Stimulated activated CD8-positive, alpha-beta memory T cell treated with anti-CD3 and anti-CD28 coated beads, Interleukin-2, amount 100 ng/mL, for 48 hours (primary cell): ENCODE data around the gene ANKRD2.
A peak's percentile ranks its signal among the peaks of the same experiment; 100 is the strongest.
"Not testable (repeated sequence)": the region's sequence is repeated elsewhere in the genome, so short reads cannot be mapped to it uniquely, and the experiment has no call there.

Experiments used
- DNase-seq, 2 donors: peaks; one replicate each; pipeline ENCODE4 v3.0.0-alpha.2; 2020; ENCODE audit warnings: low read depth in 2 of 2

Gene ANKRD2

DNA sequence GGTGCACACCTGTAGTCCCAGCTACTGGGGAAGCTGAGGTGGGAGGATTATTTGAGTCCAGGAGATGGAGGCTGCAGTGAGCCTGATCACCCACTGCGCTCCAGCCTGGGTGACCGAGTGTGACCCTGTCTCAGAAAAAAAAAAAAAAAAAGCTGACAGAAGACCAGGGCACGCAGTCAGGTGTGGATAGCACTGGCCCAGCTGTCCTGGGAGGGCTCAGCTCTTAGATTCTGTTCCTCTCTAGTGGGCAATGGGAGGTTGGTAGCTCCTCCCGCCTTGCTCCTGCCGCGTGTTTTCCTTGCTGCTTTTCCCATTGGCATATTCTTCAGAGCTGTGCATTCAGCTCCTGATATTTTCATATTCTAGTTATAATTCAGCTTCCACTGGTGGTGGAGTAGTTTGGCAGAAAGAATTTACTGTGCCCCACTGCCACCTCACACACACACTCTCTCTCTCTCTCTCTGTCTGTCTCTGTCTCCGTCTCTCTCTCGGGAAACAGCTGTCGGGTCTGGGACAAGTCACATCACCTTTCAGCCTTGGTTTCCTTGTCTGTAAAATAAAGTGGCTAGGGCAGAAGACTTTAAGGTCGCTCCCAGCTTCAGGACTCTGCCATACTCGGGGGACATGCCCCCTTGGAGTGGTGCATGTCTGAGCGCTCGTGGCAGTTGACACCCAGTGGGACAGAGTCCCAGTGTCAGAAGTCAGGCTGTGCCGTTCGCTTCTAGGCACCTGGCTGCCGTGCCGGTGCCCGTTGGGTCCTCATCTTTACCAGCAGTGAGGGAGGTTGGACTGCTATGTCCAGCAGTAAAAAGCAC, 25.9 kb upstream of the ANKRD2 start:
- no peak for DNase-seq

DNA sequence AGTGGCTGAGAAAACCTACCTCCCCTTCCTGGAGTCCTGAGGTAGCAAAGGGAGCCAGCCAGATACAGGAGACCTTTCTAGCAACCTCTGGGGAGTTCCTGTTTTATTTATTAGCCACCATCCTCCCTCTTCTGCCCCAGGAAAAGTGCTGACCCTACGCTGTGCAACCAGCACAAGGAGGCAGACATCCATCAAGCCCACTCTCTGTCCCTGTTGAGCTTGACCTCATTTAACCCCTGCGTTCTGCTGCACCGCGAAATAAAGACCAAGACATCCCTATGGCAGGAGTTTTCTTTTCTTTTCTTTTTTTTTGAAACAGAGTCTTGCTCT, 25.3 kb upstream of the ANKRD2 start:
- DNase-seq: no peak

DNA sequence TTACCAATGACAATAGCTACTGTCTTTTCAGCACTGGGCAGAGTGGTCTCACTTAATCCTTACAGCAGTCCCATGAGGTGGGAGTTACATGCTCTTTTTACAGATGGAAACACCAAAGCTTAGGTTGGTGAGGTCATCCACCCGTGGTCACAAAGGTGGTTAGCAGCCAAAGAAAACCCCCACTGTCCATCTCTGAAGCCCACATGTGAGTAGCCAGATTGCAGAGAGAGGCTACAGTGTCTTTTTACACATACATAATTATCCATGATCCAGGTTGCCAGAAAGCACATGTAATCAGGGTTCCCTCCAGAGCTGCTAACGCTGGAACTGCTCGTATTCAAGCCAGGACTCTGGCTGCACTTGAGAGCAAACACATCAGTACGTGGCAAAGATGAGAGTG, 24.6 kb upstream of the ANKRD2 start:
- no peak for DNase-seq

GRCh38 chr10:97548828-97549455, 23.6 kb upstream of the ANKRD2 start:
- DNase-seq: no peak

DNA sequence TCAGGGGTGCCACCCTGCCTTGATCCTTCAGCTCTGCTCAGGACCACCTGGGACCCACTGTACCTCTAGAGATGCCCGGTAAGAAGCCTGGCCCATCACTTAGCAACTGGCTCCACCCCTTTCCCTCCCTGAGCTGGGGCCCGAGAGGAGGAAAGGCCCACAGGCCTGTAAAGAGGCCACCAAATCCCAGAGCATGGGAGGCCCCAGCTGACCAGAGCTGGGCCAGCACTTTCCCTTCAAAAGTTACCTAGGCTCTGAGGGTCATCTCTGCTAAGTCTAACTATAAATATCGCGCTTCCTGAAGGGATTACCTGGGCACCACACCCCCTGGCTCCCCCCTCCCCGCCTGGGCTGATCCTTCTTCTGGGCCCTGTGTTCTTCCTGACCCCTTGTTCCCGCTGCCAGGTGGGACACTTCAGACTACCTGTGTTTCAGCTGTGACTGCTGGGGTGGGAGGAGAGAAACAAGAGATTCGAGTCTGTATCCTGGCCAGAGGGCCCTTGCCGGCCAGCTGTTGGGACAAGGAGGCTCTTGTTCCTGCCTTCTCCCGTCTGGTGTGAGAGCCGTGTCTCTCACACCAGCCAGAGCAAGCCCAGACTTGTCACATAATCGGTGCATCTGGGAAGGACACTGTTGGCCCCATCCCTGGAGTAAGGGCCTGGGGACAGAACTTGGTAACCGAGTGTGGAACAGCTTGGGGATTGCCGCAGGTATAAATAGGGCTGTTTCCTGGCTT, 22.8 kb upstream of the ANKRD2 start:
- no peak for DNase-seq

GRCh38 chr10:97550336-97551149, 22.0 kb upstream of the ANKRD2 start:
- DNase-seq: no peak

- no peak for DNase-seq
Measured at GRCh38 chr10:97551271-97551670, 21.3 kb upstream of the ANKRD2 start.

DNA sequence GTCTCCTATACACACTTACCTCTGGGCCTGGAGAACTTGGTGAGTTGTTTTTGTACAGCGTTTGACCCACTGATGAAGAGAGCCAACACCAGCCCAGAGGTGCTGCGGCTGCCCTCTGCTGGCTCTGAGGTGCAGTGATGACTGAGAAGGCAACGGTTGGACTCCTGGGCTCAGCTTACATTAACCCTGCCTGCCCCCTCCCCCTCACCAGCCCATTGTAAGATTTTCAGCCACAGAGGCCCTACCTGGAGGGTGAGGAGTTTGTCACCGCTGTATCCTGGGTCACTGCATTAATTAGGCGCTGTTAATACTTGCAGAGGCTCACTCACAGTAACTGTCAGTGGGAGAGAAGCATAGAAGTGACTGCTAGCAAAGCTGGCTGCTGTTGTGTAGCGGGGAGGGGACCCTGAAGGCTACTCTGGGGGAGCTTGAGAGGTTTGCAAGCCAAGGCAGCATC, 19.0 kb upstream of the ANKRD2 start:
- DNase-seq: peak; percentile 45 to 52

DNA sequence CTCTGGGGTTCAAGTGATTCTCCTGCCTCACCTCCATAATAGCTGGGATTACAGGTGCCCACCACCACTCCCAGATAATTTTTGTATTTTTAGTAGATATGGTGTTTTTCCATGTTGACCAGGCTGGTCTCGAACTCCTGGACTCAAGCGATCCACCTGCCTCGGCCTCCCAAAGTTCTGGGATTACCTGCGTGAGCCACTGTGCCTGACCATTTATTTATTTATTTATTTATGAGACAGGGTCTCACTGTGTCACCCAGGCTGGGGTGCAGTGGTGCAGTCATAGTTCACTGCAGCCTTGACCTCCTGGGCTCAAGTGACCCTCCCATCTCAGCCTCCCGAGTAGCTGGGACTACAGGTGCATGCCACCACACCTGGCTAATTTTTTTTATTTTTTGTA, 18.2 kb upstream of the ANKRD2 start:
- not testable (repeated sequence) for DNase-seq

- DNase-seq: not testable (repeated sequence)
Measured at GRCh38 chr10:97555541-97555940, 17.0 kb upstream of the ANKRD2 start.

DNA sequence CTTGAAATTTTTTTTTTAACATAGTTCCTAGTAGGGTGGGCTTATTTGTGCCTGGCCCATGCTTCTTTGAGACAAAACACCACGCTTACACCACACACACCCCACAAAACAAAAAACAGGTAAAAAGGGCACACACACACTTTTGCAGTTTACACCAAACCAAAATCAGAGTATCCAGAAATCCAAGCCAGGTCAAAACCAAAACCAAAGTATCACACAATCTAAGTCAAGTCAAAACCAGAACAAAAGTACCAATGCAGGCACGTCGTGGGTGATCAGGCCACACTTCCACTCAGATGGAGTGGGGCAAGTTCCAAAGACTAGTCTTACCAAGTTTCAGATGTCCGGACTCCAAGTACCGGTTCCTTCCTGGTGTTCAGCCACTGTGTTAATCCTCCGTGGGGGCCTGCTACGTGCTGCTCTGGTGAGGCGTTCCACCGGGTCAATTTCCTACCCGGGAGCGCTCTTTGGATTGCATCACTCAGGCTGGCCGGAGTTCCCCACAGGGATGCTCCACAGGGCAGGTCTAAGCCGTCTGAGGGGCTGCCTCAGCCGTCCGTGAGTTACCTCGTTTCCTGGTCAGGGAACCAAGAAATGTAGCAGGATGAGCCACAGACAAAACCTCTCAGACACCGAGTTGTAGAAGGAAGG, 11.7 kb upstream of the ANKRD2 start:
- DNase-seq: not testable (repeated sequence)

DNA sequence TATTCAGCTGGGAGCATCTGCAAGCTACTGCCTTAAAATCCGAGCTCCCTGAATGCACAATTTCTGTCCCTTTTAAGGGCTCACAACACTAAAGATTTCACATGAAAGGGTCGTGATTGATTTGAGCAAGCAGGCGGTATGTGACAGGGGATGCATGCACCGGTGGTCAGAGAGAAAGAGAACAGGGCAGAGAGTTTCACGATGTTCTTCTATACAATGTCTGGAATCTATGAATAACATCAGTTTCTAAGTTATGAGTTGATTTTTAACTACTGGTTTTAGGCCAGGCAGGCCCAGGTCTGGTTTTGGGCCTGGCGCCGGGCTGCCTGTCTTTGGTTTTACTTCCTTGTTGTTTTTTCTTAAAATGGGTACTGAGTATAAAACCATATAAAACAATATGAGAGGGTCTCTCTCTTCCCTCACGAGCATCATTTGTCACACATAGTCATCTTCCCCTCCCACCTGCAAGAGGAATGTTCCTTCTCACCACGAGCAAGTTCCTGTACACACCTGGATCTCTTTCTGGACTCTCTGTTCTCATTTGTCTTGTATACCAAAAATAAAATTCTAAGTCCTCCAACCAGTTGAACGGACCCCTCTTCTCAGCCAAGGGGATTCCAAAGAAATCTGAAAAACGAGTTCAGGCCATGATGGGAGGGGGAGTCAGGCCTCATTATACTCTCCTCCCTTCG, 11.0 kb upstream of the ANKRD2 start:
- DNase-seq: not testable (repeated sequence)

DNA sequence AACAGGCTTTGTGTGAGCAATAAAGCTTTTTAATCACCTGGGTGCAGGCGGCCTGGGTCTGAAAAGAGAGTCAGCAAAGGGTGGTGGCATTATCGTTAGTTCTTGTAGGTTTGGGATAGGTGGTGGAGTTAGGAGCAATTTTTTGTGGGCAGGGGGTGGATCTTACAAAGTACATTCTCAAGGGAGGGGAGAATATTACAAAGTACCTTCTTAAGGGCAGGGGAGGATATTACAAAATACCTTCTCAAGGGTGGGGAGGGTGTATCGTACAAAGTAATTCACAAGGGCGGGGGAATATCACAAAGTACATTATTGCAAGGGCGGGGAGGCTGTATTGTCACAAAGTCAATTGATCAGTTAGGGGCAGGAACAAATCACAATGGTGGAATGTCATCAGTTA, 10.2 kb upstream of the ANKRD2 start:
- DNase-seq: not testable (repeated sequence)

DNA sequence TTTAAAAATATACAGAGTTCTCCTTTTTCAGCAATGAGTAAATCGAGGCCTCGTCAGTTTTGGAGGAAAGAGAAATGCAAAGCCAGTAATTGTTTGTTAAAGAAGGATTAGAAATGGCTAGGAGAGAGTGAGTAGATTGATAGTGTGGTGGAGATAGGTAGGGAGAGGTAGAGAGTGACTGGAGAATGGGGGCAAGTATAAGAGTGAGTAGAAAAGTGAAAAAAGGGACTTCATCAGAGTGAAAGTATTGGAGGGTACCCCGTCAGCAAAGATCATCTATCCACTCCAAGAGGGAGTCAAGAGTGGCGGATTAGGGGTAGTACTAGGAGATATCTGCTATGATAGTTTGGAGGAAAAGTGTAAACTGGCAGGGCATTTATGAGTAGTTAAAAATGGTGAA, 9.2 kb upstream of the ANKRD2 start:
- no peak for DNase-seq

DNA sequence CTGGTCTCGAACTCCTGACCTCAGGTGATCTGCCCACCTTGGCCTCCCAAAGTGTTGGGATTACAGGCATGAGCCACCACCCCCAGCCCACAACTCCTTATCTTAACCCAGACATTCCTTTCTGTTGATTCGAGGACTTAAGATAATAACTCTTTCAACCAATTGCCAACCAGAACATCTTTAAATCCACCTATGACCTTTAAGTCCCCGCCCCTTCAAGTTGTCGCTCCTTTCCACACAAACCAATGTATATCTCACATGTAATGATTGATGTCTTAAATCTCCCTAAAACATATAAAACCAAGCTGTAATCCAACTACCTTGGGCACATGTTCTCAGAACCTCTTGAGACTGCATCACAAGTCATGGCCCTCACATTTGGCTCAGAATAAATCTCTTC, 7.8 kb upstream of the ANKRD2 start:
- DNase-seq: no peak

DNA sequence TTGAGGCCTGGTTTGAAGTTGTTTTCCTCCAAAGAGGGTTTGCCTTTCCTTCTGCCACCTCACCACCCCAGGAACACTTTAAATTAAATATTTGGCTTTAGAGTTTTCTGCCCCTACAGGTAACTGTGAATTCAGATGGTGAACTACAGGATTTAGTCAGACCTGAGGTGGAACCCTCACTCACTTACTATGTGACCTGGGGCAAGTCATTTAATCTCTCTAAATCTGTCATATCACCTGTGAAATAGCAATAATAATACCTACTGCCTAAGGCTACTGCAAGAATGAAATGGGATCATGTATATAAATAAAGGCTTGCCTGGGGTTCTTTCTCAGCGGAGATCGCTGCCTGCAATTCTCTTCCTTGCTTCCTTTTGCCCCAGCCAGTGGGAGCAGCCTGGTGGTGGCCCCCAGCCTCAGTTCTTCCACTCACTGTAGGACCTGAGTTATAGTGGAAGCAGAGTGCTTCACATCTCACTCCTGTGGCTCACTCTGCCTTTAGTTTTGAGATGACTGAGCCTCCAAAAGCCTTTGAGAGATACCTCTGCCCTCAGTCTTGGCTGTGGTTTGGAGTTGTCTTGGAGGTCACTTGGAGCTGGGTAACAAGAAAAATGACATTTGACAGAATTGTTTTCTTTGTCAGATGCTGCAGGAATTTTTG, 6.1 kb upstream of the ANKRD2 start:
- DNase-seq: no peak

DNA sequence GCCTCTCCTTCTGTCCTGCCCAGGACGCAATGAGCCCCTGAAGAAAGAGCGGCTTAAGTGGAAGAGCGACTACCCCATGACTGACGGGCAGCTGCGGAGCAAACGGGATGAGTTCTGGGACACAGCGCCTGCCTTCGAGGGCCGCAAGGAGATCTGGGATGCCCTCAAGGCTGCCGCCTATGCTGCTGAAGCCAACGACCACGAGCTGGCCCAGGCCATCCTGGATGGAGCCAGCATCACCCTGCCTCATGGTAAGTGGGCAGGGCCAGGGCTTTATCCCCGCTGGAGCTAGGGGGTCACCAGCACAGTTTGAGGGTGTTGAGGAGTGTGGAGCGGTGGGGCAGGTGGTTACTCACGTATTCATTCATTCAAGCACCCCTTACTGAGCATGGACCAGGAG, 4.7 kb upstream of the ANKRD2 start:
- DNase-seq: no peak

DNA sequence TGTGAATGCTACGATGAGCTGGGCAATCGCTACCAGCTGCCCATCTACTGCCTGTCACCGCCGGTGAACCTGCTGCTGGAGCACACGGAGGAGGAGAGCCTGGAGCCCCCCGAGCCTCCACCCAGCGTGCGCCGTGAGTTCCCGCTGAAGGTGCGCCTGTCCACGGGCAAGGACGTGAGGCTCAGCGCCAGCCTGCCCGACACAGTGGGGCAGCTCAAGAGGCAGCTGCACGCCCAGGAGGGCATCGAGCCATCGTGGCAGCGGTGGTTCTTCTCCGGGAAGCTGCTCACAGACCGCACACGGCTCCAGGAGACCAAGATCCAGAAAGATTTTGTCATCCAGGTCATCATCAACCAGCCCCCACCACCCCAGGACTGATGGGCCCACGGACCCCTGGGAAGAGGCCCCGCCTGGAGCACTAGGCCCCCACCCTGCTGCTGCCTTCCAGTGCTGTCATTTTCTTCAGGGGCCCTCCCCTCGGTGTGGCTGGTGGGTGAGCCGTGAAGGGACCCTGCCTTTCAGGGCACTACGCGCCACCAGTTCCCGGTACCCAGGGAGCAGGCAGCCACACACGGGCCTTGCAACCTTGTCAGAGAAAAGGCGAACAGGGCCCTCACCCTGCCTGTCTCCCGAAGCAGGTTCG, 2.3 kb upstream of the ANKRD2 start:
- no peak for DNase-seq

DNA sequence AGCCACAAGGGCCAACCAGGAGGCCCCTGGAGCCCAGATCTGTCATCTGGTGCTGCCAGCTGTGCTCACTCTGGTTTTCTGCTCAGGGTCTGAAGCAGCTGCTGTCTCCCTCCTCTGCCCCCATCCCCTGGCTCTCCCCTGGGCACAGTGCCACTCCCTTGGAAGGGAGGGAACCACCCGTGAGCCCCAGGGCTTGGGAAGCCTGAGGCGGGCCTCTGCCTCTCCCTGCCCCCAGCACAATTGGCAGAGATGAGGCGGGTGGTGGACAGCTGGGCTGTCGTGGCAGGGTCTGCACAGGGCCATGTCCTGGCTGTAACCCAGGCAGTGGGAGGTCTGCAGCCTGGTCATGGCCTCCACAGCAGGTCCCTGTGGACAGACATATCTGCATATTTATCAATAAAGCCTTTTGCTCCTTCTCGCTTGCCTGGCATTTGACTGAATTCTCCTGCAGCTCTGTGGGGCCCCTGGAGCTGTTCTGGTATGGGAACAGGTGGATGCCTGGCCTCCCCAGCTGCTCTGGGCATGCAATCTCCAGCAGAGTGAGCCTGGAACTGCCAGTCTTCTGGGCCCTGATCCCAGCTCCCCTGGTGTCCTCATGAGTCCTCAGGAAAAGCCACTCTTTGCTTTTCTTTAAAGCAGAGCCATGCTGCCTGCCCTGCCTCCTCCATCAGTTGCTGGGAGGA, 1.6 kb upstream of the ANKRD2 start:
- DNase-seq: no peak
